Measurements from ENCODE around the gene PCDHA5. TPM values are rescaled to one million over a fixed set of nuclear protein-coding genes. Genes with fewer than 3 reads are reported as not detected.
"Not testable (repeated sequence)": the region's sequence is repeated elsewhere in the genome, so short reads cannot be mapped to it uniquely, and the experiment has no call there.

Gene PCDHA5
- total RNA-seq, 2 experiments from 2014 or later = not detected

DNA sequence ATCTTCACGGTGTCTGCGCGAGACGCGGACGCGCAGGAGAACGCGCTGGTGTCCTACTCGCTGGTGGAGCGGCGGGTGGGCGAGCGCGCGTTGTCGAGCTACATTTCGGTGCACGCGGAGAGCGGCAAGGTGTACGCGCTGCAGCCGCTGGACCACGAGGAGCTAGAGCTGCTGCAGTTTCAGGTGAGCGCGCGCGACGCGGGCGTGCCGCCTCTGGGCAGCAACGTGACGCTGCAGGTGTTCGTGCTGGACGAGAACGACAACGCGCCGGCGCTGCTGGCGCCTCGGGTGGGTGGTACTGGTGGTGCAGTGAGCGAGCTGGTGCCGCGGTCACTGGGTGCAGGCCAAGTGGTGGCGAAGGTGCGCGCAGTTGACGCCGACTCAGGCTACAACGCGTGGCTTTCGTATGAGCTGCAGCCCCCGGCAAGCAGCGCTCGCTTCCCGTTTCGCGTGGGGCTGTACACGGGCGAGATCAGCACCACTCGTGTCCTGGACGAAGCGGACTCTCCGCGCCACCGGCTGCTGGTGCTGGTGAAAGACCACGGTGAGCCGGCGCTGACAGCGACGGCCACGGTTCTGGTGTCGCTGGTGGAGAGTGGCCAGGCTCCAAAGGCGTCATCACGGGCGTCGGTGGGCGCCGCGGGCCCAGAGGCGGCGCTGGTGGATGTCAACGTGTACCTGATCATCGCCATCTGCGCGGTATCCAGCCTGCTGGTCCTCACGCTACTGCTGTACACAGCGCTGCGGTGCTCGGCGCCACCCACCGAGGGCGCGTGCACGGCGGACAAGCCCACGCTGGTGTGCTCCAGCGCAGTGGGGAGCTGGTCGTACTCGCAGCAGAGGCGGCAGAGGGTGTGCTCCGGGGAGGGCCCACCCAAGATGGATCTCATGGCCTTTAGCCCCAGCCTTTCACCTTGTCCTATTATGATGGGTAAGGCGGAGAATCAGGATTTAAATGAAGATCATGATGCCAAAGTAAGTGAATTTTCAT is 8.4 kb downstream of the PCDHA5 start:
- H3K27me3 Mint-ChIP-seq (ENCODE audit: low read depth) = peaks cover 56% of the 10 kb centered on the region
- H3K9me3 Mint-ChIP-seq = peaks cover 25% of the 10 kb centered on the region
- CTCF ChIA-PET = interaction anchor here (0.5 to 1.5 kb wide), 2 partner anchors 13 to 30 kb away, joined by 3 read pairs; no protein-coding TSS in a partner anchor
- peaks cover 15% of the 10 kb centered on the region for H3K36me3 Mint-ChIP-seq (ENCODE audit: low read depth)
- DNase-seq; H3K4me3 Mint-ChIP-seq; intact Hi-C loops (cut with micrococcal nuclease); H3K4me1 Mint-ChIP-seq (ENCODE audit: low read depth); H3K27ac Mint-ChIP-seq: not testable (repeated sequence)

DNA sequence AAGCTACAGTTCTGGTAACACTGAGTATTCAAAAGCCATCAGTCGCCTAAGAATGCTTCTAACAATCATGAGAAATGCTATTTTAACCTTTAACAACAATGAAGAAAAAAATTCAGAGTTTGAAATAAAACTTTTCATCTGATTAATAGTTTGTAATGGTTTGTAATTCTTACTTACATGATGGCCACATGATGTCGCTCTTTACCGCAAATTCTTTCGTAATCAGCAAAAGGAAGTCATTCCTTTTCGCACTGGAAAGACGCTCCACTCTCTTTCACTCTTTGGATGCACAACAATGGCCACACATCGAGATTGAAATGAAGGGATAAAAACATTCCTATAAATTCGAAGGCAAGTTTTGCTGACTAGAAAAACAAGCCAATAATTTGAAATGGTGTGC is 12.6 kb downstream of the PCDHA5 start, which contains the start of gene PCDHA7:
TSS of gene PCDHA7 (plus strand) at position 277 of the 400 bp plus-strand sequence. CDS start at position 392, 115 bp downstream.
- no peak within 1 kb of the TSS for H3K4me3 Mint-ChIP-seq
- CTCF ChIA-PET = interaction anchor here (0.7 to 1.0 kb wide), 2 partner anchors 9 to 24 kb away, joined by 3 read pairs; no protein-coding TSS in a partner anchor
- H3K4me1 Mint-ChIP-seq (ENCODE audit: low read depth) = no peaks in the 10 kb centered on the region
- peaks cover 37% of the 10 kb centered on the region for H3K27me3 Mint-ChIP-seq (ENCODE audit: low read depth)
- peaks cover 15% of the 10 kb centered on the region for H3K9me3 Mint-ChIP-seq
- no peak for DNase-seq
- intact Hi-C loops (cut with micrococcal nuclease) = no loop called here
- no peak within 1 kb of the TSS for H3K27ac Mint-ChIP-seq
- peaks cover 7% of the 10 kb centered on the region for H3K36me3 Mint-ChIP-seq (ENCODE audit: low read depth)

DNA sequence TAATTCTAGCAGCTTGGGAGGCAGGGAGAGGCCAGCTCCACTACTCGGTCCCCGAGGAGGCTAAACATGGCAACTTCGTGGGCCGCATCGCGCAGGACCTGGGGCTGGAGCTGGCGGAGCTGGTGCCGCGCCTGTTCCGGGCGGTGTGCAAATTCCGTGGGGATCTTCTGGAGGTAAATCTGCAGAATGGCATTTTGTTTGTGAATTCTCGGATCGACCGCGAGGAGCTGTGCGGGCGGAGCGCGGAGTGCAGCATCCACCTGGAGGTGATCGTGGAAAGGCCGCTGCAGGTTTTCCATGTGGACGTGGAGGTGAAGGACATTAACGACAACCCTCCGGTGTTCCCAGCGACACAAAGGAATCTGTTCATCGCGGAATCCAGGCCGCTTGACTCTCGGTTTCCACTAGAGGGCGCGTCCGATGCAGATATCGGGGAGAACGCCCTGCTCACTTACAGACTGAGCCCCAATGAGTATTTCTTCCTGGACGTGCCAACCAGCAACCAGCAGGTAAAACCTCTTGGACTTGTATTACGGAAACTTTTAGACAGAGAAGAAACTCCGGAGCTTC is 13.1 kb downstream of the PCDHA5 start:
- H3K27ac Mint-ChIP-seq; H3K4me1 Mint-ChIP-seq (ENCODE audit: low read depth); intact Hi-C loops (cut with micrococcal nuclease); DNase-seq; H3K4me3 Mint-ChIP-seq; H3K36me3 Mint-ChIP-seq (ENCODE audit: low read depth): not testable (repeated sequence)
- H3K9me3 Mint-ChIP-seq = peaks cover 14% of the 10 kb centered on the region
- H3K27me3 Mint-ChIP-seq (ENCODE audit: low read depth) = peaks cover 39% of the 10 kb centered on the region
- CTCF ChIA-PET = interaction anchor here (0.7 to 1.0 kb wide), 2 partner anchors 8 to 25 kb away, joined by 3 read pairs; no protein-coding TSS in a partner anchor

DNA sequence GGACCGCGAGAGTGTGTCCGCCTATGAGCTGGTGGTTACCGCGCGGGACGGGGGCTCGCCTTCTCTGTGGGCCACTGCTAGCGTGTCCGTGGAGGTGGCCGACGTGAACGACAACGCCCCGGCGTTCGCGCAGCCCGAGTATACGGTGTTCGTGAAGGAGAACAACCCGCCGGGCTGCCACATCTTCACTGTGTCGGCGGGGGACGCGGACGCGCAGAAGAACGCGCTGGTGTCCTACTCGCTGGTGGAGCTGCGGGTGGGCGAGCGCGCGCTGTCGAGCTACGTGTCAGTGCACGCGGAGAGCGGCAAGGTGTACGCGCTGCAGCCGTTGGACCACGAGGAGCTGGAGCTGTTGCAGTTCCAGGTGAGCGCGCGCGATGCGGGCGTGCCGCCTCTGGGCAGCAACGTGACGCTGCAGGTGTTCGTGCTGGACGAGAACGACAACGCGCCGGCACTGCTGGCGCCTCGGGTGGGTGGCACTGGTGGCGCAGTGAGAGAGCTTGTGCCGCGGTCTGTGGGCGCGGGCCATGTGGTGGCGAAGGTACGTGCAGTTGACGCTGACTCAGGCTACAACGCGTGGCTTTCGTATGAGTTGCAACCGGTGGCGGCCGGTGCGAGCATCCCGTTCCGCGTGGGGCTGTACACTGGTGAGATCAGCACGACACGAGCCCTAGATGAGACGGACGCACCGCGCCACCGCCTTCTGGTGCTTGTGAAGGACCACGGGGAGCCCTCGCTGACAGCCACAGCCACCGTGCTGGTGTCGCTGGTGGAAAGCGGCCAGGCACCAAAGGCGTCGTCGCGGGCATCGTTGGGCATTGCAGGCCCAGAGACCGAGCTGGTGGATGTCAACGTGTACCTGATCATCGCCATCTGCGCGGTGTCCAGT is 14.5 kb downstream of the PCDHA5 start:
- Mint-ChIP-seq H3K36me3 (ENCODE audit: low read depth) (peaks cover 9% of the 10 kb centered on the region), H3K4me3 (no peak overlapping the region), H3K9me3 (peaks cover 20% of the 10 kb centered on the region), H3K27ac (no peak overlapping the region), H3K4me1 (ENCODE audit: low read depth) (no peaks in the 10 kb centered on the region), H3K27me3 (ENCODE audit: low read depth) (peaks cover 45% of the 10 kb centered on the region)
- intact Hi-C loops (cut with micrococcal nuclease) = no loop called here
- CTCF ChIA-PET = no interaction called here
- DNase-seq = no peak

DNA sequence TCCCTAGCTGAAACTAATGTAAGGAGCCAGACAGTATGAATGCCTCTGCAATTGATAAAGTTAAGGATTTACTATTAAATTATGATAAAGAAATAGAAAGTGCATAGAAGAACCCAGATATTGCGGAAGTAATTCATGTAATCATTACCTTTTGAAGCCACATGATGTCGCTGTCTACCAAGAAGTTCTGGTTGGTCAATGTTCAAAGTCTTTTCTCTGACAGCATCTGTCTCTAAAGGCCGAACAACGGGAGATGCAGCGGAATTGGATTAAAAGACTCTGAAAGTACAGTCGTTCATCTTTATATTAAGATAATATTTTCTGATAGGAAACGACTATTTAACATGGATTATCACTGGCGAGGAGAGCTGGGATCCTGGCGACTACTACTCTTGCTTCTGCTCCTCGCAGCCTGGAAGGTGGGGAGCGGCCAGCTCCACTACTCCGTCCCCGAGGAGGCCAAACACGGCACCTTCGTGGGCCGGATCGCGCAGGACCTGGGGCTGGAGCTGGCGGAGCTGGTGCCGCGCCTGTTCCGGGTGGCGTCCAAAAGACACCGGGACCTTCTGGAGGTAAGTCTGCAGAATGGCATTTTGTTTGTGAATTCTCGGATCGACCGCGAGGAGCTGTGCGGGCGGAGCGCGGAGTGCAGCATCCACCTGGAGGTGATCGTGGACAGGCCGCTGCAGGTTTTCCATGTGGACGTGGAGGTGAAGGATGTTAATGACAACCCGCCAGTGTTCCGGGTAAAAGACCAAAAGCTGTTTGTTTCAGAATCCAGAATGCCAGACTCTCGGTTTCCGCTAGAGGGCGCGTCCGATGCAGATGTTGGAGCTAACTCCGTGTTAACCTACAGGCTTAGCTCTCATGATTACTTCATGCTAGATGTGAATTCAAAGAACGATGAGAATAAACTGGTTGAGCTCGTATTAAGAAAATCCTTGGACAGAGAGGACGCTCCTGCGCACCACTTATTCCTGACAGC is 19.9 kb downstream of the PCDHA5 start, which contains the start of gene PCDHA8:
TSS of gene PCDHA8 (plus strand) at position 210 of the 985 bp plus-strand sequence. CDS start at position 345, 135 bp downstream.
- H3K4me1 Mint-ChIP-seq (ENCODE audit: low read depth) = no peaks in the 10 kb centered on the region
- CTCF ChIA-PET = interaction anchor here (0.6 to 1.0 kb wide), 3 partner anchors 48 to 1064 kb away, joined by 3 to 4 read pairs (median 3); no protein-coding TSS in a partner anchor
- intact Hi-C loops (cut with micrococcal nuclease) = no loop called here

DNA sequence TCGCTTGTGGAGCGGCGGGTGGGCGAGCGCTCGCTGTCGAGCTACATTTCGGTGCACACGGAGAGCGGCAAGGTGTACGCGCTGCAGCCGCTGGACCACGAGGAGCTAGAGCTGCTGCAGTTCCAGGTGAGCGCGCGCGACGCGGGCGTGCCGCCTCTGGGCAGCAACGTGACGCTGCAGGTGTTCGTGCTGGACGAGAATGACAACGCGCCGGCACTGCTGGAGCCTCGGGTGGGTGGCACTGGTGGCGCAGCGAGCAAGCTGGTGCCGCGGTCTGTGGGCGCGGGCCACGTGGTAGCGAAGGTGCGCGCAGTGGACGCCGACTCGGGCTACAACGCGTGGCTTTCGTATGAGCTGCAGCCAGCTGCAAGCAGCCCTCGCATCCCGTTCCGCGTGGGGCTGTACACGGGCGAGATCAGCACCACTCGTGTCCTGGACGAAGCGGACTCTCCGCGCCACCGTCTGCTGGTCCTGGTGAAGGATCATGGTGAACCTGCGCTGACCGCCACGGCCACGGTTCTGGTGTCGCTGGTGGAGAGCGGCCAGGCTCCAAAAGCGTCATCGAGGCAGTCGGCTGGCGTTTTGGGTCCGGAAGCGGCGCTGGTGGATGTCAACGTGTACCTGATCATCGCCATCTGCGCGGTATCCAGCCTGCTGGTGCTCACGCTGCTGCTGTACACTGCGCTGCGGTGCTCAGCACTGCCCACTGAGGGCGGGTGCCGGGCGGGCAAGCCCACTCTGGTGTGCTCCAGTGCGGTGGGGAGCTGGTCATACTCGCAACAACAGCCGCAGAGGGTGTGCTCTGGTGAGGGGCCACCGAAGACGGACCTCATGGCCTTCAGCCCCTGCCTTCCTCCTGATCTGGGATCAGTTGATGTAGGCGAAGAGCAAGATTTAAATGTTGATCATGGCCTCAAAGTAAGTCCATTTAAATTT is 21.7 kb downstream of the PCDHA5 start:
- Mint-ChIP-seq H3K9me3 (peaks cover 22% of the 10 kb centered on the region), H3K4me3 (no peak overlapping the region), H3K36me3 (ENCODE audit: low read depth) (peaks cover 2% of the 10 kb centered on the region), H3K4me1 (ENCODE audit: low read depth) (no peaks in the 10 kb centered on the region), H3K27ac (no peak overlapping the region), H3K27me3 (ENCODE audit: low read depth) (peaks cover 36% of the 10 kb centered on the region)
- intact Hi-C loops (cut with micrococcal nuclease) = no loop called here
- DNase-seq = no peak
- CTCF ChIA-PET = interaction anchor here (0.9 kb wide), 1 partner anchor 9 kb away, joined by 3 read pairs; the partner anchor contains the start of gene PCDHA7

More for the DNA sequence above, 19.9 kb downstream of the PCDHA5 start, which contains the start of gene PCDHA8:
- Mint-ChIP-seq H3K27ac (no peak within 1 kb of the TSS), H3K4me3 (no peak within 1 kb of the TSS), H3K9me3 (peaks cover 17% of the 10 kb centered on the region), H3K27me3 (ENCODE audit: low read depth) (peaks cover 25% of the 10 kb centered on the region), H3K36me3 (ENCODE audit: low read depth) (peaks cover 2% of the 10 kb centered on the region)
- DNase-seq = no peak

DNA sequence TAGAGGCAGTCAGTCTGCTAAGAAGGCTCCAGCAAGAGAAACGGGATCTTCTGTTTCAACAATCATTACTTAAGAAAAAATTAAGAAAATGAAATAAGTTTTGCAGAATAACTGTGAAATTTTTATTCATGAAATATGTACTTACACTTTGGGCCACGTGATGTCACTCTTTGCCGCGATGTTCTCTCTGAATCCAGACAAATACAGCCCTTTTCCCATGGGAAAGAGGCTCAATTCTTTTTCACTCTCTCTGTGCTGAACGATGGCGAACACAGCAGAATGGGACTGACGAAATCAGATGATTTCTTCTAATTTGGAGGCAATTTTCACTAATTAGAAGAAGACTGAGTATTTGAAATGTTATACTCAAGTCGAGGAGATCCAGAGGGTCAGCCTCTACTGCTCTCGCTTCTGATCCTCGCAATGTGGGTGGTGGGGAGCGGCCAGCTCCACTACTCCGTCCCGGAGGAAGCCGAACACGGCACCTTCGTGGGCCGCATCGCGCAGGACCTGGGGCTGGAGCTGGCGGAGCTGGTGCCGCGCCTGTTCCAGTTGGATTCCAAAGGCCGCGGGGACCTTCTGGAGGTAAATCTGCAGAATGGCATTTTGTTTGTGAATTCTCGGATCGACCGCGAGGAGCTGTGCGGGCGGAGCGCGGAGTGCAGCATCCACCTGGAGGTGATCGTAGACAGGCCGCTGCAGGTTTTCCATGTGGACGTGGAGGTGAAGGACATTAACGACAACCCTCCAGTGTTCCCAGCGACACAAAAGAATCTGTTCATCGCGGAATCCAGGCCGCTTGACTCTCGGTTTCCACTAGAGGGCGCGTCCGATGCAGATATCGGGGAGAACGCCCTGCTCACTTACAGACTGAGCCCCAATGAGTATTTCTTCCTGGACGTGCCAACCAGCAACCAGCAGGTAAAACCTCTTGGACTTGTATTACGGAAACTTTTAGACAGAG is 27.0 kb downstream of the PCDHA5 start, which contains the start of gene PCDHA9:
TSS of gene PCDHA9 (plus strand) at position 244 of the 964 bp plus-strand sequence. CDS start at position 358, 114 bp downstream.
- CTCF ChIA-PET; H3K27ac Mint-ChIP-seq; intact Hi-C loops (cut with micrococcal nuclease); H3K4me1 Mint-ChIP-seq (ENCODE audit: low read depth); H3K4me3 Mint-ChIP-seq; H3K9me3 Mint-ChIP-seq; H3K36me3 Mint-ChIP-seq (ENCODE audit: low read depth); DNase-seq: not testable (repeated sequence)
- H3K27me3 Mint-ChIP-seq (ENCODE audit: low read depth) = peaks cover 32% of the 10 kb centered on the region

DNA sequence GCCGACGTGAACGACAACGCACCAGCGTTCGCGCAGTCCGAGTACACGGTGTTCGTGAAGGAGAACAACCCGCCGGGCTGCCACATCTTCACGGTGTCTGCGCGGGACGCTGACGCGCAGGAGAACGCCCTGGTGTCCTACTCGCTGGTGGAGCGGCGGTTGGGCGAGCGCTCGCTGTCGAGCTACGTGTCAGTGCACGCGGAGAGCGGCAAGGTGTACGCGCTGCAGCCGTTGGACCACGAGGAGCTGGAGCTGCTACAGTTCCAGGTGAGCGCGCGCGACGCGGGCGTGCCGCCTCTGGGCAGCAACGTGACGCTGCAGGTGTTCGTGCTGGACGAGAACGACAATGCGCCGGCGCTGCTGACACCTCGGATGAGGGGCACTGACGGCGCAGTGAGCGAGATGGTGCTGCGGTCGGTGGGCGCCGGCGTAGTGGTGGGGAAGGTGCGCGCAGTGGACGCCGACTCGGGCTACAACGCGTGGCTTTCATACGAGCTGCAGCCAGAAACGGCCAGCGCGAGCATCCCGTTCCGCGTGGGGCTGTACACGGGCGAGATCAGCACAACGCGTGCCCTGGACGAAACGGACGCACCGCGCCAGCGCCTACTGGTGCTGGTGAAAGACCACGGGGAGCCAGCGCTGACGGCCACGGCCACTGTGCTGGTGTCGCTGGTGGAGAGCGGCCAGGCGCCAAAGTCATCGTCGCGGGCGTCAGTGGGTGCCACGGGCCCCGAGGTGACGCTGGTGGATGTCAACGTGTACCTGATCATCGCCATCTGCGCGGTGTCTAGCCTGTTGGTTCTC is 28.6 kb downstream of the PCDHA5 start:
- H3K36me3 Mint-ChIP-seq (ENCODE audit: low read depth); H3K9me3 Mint-ChIP-seq; CTCF ChIA-PET; H3K4me3 Mint-ChIP-seq; H3K4me1 Mint-ChIP-seq (ENCODE audit: low read depth); intact Hi-C loops (cut with micrococcal nuclease); H3K27ac Mint-ChIP-seq; DNase-seq: not testable (repeated sequence)
- peaks cover 34% of the 10 kb centered on the region for H3K27me3 Mint-ChIP-seq (ENCODE audit: low read depth)
